Epithelial cell of proximal tubule (primary cell): ENCODE measurements around the gene ACSL3. TPM values are rescaled to one million over a fixed set of nuclear protein-coding genes. Genes with fewer than 3 reads are reported as not detected.

Experiments used
- DNase-seq: peaks from one replicate; pipeline ENCODE4 v3.0.0-alpha.2; 2011; ENCODE audit warnings: low read depth
- H3K4me3 ChIP-seq: 2 replicates; pipeline ENCODE4 v1.5.1; 2011; ENCODE audit warnings: low read depth, mild to moderate bottlenecking, low read length
- total RNA-seq: library from RNA; depleted of rRNA; stranded (reverse); fragments of >200 nt; gene quantifications from 2 replicates; pipeline ENCODE4 v1.2.3, GENCODE V29; 2015
- TF ChIP-seq, protein P1 (sequence below): conservative IDR thresholded peaks from 2 replicates; pipeline ENCODE4 v1.5.1; 2012; ENCODE audit warnings: low read depth, mild to moderate bottlenecking, low read length

The ACSL3 gene
- total RNA-seq, 1 donor from 2014 or later, result 66.8 TPM

DNA sequence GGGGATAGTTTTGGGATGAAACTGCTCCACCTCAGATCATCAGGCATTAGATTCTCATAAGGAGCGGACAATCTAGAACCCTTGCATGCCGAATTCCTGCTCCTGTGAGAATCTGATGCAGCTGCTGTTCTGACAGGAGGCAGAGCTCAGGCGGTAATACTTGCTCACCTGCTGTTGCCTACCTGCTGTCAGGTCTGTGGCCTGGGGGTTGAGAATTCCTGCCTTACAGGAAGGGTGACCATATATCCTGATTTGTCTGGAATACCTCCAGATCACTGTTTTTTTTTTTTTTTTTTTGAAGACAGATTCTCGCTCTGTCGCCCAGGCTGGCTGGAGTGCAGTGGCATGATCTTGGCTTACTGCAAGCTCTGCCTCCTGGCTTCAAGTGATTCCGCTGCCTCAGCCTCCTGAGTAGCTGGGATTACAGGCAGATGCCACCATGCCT lies 21.7 kb downstream of the ACSL3 start:
- no peak overlapping the region for H3K4me3 ChIP-seq
- DNase-seq, result no peak
- TF ChIP-seq, protein P1, sequence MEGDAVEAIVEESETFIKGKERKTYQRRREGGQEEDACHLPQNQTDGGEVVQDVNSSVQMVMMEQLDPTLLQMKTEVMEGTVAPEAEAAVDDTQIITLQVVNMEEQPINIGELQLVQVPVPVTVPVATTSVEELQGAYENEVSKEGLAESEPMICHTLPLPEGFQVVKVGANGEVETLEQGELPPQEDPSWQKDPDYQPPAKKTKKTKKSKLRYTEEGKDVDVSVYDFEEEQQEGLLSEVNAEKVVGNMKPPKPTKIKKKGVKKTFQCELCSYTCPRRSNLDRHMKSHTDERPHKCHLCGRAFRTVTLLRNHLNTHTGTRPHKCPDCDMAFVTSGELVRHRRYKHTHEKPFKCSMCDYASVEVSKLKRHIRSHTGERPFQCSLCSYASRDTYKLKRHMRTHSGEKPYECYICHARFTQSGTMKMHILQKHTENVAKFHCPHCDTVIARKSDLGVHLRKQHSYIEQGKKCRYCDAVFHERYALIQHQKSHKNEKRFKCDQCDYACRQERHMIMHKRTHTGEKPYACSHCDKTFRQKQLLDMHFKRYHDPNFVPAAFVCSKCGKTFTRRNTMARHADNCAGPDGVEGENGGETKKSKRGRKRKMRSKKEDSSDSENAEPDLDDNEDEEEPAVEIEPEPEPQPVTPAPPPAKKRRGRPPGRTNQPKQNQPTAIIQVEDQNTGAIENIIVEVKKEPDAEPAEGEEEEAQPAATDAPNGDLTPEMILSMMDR, result no peak

DNA sequence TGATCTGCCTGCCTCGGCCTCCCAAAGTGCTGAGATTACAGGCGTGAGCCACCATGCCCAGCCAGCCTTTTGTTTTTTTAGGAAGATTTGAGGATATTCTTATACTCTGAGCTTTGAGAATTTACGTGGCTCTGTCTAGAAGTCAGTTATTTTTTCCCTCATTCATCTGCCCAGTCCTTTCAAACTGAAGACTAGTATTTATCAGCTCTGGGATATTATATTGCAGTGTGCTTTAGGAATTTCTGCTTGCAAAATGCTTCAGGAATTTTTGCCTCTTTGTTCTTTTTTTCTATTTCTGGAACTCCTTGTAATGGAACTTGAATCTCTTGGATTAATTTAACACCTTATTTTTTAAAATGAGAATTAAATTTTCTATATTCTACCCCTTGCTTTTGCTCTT lies 22.6 kb downstream of the ACSL3 start:
- TF ChIP-seq, protein P1, result no peak
- H3K4me3 ChIP-seq, result no peak overlapping the region
- no peak for DNase-seq

DNA sequence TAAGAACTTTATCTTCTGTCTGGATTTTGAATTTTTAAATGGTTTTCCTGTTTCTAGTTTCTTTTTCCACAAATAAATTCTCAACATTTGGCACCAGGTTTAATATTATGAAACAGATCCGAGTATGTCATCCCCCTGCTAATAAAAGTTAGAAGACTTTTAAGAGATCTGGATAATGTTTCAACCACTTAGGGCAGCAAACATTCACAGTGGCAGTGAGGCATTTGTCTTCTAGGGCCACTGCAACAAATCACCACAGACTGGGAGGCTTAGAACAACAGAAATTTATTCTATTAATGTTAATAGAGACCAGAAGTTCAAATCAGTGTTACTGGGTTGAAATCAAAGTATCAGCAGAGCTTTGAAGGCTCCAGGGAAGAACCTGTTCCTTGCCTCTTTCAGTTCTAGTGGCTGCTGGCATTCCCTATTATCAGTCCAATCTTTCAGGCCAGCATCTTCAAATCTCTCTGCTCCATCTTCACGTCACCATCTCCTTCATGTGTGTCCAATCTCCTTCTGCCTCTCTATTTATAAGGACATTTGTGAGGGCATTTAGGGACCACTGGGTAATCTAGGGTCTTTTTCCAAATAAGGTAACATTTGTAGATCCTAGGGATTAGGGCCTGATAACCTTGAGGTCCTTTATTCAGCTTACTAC lies 23.4 kb downstream of the ACSL3 start:
- TF ChIP-seq, protein P1, result no peak
- H3K4me3 ChIP-seq, result no peak overlapping the region
- DNase-seq, result no peak

DNA sequence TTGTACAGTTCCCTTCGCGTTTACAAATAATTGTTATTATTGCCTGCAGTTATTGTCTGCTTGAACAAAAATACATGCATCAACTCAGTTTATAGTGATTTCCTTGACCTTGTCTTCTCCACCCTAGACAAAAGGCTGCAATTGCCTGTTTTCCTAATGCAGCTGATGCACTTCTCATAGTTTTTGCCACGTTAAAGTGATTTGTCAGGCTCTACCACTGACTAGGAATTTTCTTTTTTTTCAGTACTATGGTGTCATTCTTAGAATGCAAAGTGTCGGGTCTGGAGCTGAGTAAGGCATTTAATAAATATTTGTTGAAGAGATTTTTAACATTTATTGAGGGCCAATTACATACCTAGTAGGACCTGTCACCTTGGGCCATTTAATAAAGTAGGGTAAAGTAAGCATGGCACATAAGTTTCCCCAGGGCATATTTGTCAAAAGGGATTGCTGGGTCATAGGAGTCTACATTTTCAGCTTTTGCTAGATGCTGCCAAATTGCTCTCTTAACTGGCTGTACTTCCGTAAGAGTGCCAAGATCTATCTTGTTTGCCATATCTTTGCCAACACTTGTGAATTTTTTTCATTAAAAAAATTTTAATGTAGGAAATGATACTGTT lies 24.1 kb downstream of the ACSL3 start:
- DNase-seq, result no peak
- no peak overlapping the region for H3K4me3 ChIP-seq
- TF ChIP-seq, protein P1, result no peak

DNA sequence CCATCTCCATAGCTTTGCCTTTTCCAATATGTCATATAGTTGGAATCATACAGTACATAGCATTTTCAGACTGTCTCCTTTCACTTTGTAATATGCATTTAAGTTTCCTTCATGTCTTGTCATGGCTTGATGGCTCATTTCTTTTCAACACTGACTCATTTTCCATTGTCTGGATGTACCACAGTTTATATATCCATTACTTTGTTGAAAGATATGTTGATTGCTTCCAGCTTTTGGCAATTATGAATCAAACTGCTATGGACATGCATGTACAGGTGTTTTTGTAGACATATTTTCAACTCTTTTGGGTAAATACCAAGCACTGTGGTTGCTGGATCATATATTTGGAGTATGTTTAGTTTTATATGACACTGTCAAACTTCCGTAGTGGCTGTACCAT lies 26.3 kb downstream of the ACSL3 start:
- DNase-seq, result no peak
- no peak overlapping the region for H3K4me3 ChIP-seq
- TF ChIP-seq, protein P1, result no peak

DNA sequence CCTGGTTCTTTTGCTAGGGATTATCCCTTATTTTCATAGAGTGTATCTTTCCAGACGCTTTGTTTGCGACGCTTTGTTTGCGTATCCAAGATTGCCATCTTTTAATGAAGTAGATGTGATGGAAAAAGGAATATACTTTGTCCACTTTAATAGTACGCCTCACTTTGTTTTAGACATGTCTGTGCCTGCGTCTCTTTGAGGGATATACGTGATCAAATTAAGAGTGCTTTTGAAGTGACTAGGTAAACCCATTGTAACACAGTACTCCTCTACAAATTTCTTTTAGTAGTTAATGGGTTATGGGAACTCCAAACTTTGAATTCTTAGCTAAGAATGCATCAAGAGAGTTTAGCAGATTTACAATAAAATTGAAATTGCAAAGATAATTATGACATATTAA lies 27.9 kb downstream of the ACSL3 start:
- no peak overlapping the region for H3K4me3 ChIP-seq
- DNase-seq, result no peak
- TF ChIP-seq, protein P1, result no peak

DNA sequence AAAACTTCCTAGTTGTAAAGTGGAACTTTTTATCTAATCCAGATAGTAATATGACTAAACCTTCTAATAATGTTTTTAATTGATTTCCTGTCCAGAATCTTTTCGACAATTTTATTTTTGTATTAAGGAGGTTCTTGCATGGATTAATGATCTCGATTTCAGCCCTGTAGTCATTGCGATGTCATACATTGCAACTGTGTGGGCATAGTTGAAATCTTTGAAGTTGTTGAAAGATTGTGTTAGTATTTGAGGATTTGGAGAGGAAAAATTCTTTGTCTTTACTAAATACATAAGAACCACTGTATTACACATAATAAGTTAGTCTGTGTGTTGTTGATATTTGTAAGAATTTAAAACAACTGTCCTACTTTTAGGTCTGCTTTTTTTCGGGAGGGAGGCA lies 31.1 kb downstream of the ACSL3 start:
- no peak for DNase-seq
- no peak overlapping the region for H3K4me3 ChIP-seq
- TF ChIP-seq, protein P1, result no peak
